ENCODE measurements around the gene FBXO40. TPM values are rescaled to one million over a fixed set of nuclear protein-coding genes. Genes with fewer than 3 reads are reported as not detected.

Gene FBXO40
- polyA plus RNA-seq, 4 donors, result 0.01 TPM; not detected in 3

Other genes with a start within 250 kb of the FBXO40 start
- 1 to 10 TPM in 2 of 4 donors, under 1 TPM in 1, not detected in 1; 0.22 to 4.2 (median 1.8) TPM for gene POLQ, start 47.4 kb upstream of the FBXO40 start, polyA plus RNA-seq
- not detected for gene ARGFX, start 25.4 kb upstream of the FBXO40 start, polyA plus RNA-seq
- gene HCLS1, start 67.5 kb downstream of the FBXO40 start, polyA plus RNA-seq, result 10 to 100 TPM in 3 of 4 donors, 1 to 10 TPM in 1; 8.5 to 31.3 (median 22.3) TPM
- gene GOLGB1, start 156.4 kb downstream of the FBXO40 start, polyA plus RNA-seq, result 10 to 100 TPM; 17.3 to 65.1 (median 25.5) TPM
- 10 to 100 TPM in 2 of 4 donors, 1 to 10 TPM in 2; 8.9 to 32.7 (median 11.1) TPM for gene IQCB1, start 241.7 kb downstream of the FBXO40 start, polyA plus RNA-seq
- gene EAF2, start 241.8 kb downstream of the FBXO40 start, polyA plus RNA-seq, result 10 to 100 TPM in 1 of 4 donors, 1 to 10 TPM in 3; 4.9 to 18.1 (median 6.9) TPM